Adipocyte (in vitro differentiated cells): ENCODE results near the gene EMP2.
"Not testable (repeated sequence)": the region's sequence is repeated elsewhere in the genome, so short reads cannot be mapped to it uniquely, and the experiment has no call there.

Experiments
- DNase-seq: peaks from one replicate; pipeline ENCODE4 v3.0.0-alpha.2; 2015; ENCODE audit warnings: low read depth
- H3K27me3 ChIP-seq: replicated peaks from 2 replicates; pipeline ENCODE4 v1.7.0; 2013; ENCODE audit warnings: mild to moderate bottlenecking, low read length, moderate library complexity; ENCODE audit not compliant: control insufficient read depth, insufficient read depth
- H3K36me3 ChIP-seq: 2 replicates; pipeline ENCODE4 v1.7.0; 2013; ENCODE audit warnings: low read length, mild to moderate bottlenecking, moderate library complexity; ENCODE audit not compliant: control insufficient read depth, insufficient read depth, severe bottlenecking
- H3K4me1 ChIP-seq: 2 replicates; pipeline ENCODE4 v1.7.0; 2013; ENCODE audit warnings: mild to moderate bottlenecking, low read length, moderate library complexity; ENCODE audit not compliant: control insufficient read depth, insufficient read depth
- H3K4me3 ChIP-seq: 2 replicates; pipeline ENCODE4 v1.7.0; 2013; ENCODE audit warnings: mild to moderate bottlenecking, low read length, moderate library complexity
- H3K9ac ChIP-seq: 2 replicates; pipeline ENCODE4 v1.7.0; 2013; ENCODE audit warnings: mild to moderate bottlenecking, low read length, moderate library complexity
- H3K9me3 ChIP-seq: 2 replicates; pipeline ENCODE4 v1.7.0; 2013; ENCODE audit warnings: mild to moderate bottlenecking, low read length, moderate library complexity; ENCODE audit not compliant: control insufficient read depth

Gene EMP2

DNA sequence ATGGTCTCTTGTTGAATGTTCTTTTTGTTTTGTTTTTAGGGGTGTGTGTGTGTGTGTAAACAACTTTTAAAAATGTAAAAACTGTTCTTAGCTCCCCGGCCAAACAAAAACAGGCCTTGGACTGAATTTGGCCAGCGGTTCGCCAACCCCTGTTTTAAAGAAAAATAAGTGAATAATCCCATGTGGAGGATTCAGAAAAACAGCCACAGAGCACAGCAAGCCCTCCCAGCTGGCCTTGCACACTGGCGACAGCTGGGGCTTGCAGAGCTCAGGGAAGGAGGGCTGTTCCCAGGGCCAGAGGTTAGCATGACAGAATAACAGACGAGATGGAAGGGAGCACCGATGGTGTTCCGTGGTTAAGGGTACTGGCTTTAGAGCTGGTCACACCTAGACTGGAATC lies 39.0 kb downstream of the EMP2 start:
- Histone ChIP-seq H3K9me3 (no peaks in the 10 kb centered on the region), H3K9ac (no peak overlapping the region), H3K36me3 (peaks cover 71% of the 10 kb centered on the region), H3K4me1 (no peaks in the 10 kb centered on the region), H3K4me3 (no peak overlapping the region), H3K27me3 (no peaks in the 10 kb centered on the region)
- no peak for DNase-seq

DNA sequence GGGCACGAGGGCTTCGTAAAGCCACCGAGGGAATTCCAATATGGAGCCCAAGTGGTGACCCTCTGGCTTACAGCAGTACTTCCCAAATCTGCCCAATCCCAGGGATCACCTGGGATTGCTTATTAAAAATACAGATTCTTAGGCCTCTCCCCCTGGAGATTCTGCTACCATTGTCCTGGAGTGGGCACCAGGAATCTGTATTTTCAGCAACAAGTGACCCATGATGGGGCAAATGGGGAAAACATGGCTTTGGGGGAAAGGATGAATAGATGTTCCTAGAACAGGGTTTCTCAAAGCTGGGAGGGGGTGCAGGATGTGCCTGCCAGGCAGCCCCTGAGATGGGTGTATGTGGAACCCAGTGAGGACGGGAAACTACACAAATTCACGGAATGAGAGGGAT lies 40.6 kb downstream of the EMP2 start:
- H3K4me1 ChIP-seq = no peaks in the 10 kb centered on the region
- no peak overlapping the region for H3K4me3 ChIP-seq
- no peak for DNase-seq
- no peaks in the 10 kb centered on the region for H3K27me3 ChIP-seq
- H3K36me3 ChIP-seq = peaks cover 66% of the 10 kb centered on the region
- no peak overlapping the region for H3K9ac ChIP-seq
- H3K9me3 ChIP-seq = no peaks in the 10 kb centered on the region

DNA sequence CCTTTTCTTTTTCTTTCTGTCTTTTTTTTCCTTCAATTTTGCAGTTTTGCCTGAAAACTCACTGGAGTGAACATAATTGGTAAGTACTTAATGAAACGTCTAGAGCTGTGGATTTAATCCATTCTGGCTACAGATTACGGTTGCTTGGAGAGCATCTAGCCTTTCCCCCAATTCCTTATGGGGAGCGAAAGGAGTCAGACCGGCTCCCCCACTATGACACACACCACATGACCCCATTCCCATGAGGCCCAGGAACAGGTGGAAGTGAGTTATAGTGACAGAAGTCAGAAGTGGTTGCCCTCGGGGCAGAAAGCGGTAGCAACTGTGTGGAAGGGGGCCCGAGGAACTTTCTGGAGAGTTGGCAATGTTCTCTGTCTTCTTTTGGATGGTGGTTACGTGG lies 41.2 kb downstream of the EMP2 start:
- Histone ChIP-seq H3K27me3 (no peaks in the 10 kb centered on the region), H3K4me3 (no peak overlapping the region), H3K36me3 (peaks cover 65% of the 10 kb centered on the region), H3K9me3 (no peaks in the 10 kb centered on the region), H3K9ac (no peak overlapping the region), H3K4me1 (no peaks in the 10 kb centered on the region)
- DNase-seq = no peak

DNA sequence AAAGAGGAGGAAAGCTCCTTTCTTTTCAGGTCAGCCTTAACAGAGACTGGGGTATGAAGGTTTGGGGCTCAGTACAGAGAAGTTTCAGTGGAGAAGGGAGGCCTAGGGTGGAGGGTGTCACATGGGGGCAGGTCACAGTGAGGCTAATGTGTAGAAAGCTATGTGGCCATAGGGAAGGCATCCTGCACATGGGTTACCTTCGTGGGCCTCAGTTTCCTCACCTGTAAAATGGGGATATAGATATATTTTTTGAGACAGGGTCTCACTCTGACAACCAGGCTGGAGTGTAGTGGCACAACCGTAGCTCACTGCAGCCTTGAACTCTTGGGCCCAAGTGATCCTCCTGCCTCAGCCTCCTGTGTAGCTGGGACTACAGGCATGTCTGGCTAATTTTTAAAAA lies 41.8 kb downstream of the EMP2 start:
- H3K4me1 ChIP-seq = no peaks in the 10 kb centered on the region
- H3K9ac ChIP-seq = no peak overlapping the region
- H3K4me3 ChIP-seq = no peak overlapping the region
- DNase-seq = no peak
- H3K36me3 ChIP-seq = peaks cover 59% of the 10 kb centered on the region
- no peaks in the 10 kb centered on the region for H3K9me3 ChIP-seq
- H3K27me3 ChIP-seq = no peaks in the 10 kb centered on the region

DNA sequence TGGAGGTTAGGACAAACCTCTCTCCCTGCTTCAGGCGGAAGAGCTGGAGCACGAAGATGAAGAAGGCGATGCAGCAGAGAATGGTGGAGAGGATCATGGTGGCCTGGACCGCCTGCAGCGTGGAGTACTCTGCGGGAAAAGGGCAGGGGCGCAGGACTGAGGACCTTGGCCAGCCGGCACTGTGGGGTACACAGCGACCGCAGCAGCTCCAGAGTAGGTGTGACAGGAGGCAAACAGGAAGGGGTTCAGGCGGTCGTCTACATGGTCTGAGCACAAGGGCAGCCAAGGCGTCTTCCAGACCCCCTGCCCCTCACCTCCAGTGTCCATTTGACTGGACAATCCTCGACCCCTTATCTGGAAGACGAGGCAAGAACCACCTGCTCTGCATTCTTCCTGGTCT lies 42.5 kb downstream of the EMP2 start:
- no peaks in the 10 kb centered on the region for H3K27me3 ChIP-seq
- H3K4me1 ChIP-seq = no peaks in the 10 kb centered on the region
- H3K36me3 ChIP-seq = peaks cover 55% of the 10 kb centered on the region
- DNase-seq = no peak
- no peaks in the 10 kb centered on the region for H3K9me3 ChIP-seq
- H3K4me3 ChIP-seq = no peak overlapping the region
- no peak overlapping the region for H3K9ac ChIP-seq

DNA sequence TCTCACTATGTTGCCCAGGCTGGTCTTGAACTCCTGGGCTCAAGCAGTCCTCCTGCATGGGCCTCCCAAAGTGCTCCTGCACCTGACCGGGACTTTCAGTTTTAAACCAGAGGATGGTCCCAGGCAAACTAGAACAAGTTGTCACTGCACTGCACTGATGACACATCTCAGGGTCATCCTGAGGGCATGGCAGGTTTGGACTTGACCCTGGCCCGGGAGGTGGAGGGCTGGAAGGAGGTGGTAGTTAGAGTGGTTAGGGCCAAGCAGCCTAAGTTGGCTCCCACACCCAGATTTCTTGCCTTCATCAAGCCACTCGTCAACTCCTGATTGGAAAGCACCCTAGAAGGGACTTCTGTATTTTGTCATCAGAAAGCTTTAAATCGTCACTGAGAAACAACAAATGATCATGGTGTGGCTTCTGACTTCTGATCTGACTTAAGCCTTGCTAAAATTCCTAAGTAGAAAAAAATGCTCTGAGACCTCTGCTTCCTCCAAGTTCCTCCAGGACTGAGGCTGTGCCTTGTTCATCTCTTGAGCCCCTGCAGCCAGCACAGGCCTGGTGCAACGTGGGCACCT lies 43.5 kb downstream of the EMP2 start:
- H3K4me3 ChIP-seq = no peak overlapping the region
- H3K27me3 ChIP-seq = no peaks in the 10 kb centered on the region
- H3K4me1 ChIP-seq = no peaks in the 10 kb centered on the region
- no peak for DNase-seq
- H3K9me3 ChIP-seq = no peaks in the 10 kb centered on the region
- H3K36me3 ChIP-seq = peaks cover 64% of the 10 kb centered on the region
- no peak overlapping the region for H3K9ac ChIP-seq

DNA sequence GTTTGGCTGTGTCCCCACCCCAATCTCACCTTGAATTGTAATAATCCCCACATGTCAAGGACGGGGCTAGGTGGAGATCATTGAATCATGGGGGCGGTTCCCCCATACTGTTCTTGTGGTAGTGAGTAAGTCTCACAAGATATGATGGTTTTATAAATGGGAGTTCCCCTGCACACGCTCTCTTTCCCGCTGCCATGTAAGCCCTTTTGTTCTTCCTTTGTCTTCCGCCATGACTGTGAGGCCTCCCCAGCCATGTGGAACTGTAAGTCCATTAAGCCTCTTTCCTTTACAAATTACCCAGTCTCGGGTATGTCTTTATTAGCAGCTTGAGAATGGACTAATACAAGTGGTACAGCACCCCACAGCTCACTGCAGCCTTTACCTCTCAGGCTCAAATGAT lies 44.1 kb downstream of the EMP2 start:
- not testable (repeated sequence) for H3K4me3 ChIP-seq, H3K9ac ChIP-seq, H3K9me3 ChIP-seq, H3K27me3 ChIP-seq, DNase-seq, H3K4me1 ChIP-seq
- peaks cover 60% of the 10 kb centered on the region for H3K36me3 ChIP-seq

DNA sequence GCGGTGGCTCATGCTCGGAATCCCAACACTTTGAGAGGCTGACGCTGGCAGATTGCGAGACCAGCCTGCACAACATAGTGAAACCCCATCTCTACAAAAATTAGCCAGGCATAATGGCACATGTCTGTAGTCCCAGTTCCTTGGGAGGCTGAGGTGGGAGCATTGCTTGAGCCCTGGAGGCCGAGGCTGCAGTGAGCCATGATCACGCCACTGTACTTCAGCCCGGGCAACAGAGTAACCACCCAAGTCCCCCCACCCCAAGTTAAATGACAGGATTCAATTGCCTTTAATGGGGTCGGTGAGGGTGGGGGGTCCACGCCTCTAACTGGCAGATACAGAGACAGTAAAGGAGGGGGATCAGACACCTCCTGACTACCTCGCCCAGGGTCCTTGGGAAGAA lies 44.9 kb downstream of the EMP2 start:
- H3K36me3 ChIP-seq = peaks cover 55% of the 10 kb centered on the region
- H3K9ac ChIP-seq = no peak overlapping the region
- H3K4me3 ChIP-seq = no peak overlapping the region
- no peaks in the 10 kb centered on the region for H3K27me3 ChIP-seq
- no peak for DNase-seq
- H3K4me1 ChIP-seq = no peaks in the 10 kb centered on the region
- no peaks in the 10 kb centered on the region for H3K9me3 ChIP-seq

DNA sequence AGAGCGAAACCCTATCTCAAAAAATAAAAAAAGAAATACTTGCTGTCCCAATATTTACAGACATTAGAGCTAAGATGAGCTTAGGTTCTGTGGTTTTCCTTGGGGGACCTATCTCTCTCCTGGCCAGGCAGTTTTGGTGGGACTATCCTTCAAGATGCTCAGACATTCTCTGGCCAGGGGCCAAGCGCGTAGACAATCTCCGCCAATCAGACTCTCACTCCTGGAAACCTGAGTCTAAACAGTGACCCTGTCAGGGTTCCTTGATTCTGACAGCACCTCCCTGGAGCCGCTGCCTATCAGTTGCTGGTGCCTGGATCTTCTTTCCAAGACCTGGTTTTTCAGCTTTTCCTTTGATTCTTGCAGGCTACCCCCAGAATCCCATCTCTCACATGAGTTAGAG lies 45.6 kb downstream of the EMP2 start:
- Histone ChIP-seq H3K9me3 (no peaks in the 10 kb centered on the region), H3K36me3 (peaks cover 53% of the 10 kb centered on the region), H3K4me1 (no peaks in the 10 kb centered on the region), H3K4me3 (no peak overlapping the region), H3K9ac (no peak overlapping the region), H3K27me3 (no peaks in the 10 kb centered on the region)
- DNase-seq = no peak

DNA sequence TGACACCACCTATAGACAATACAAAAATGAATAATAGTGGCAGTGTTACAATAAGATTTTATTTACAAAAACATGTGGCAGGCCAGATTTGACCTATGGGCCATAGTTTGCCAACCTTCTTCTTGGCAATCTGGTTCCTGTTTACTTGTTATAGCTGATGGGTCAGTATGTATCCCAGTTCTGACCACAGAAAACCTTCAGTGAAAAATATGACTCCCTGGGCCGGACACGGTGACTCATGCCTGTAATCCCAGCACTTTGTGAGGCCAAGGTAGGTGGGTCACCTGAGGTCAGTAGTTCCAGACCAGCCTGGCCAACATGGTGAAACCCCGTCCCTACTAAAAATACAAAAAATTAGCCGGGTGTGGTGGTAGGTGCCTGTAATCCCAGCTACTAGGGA lies 46.8 kb downstream of the EMP2 start:
- not testable (repeated sequence) for H3K9me3 ChIP-seq, H3K4me1 ChIP-seq, H3K9ac ChIP-seq, H3K27me3 ChIP-seq, DNase-seq, H3K4me3 ChIP-seq
- peaks cover 44% of the 10 kb centered on the region for H3K36me3 ChIP-seq

DNA sequence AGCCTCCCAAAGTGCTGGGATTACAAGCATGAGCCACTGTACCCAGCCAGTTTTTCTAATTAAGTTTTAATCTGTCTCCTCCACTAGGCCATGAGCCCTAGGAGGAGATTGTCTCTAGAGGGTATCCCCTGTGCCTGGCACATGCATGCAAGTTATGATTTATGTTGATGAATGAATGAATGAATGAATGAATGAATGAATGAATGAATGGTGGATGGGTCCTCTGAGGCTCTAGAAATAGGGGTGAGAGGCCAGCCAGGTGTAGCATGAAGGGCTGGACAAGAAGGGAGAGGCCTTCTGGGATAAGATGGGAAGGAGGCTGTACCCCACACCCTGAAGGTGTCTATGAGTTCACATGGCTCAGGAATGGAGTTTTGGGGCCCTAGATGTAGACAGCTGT lies 48.8 kb downstream of the EMP2 start:
- no peak overlapping the region for H3K9ac ChIP-seq
- no peak overlapping the region for H3K4me3 ChIP-seq
- peaks cover 25% of the 10 kb centered on the region for H3K36me3 ChIP-seq
- no peaks in the 10 kb centered on the region for H3K9me3 ChIP-seq
- no peaks in the 10 kb centered on the region for H3K4me1 ChIP-seq
- H3K27me3 ChIP-seq = no peaks in the 10 kb centered on the region
- no peak for DNase-seq

DNA sequence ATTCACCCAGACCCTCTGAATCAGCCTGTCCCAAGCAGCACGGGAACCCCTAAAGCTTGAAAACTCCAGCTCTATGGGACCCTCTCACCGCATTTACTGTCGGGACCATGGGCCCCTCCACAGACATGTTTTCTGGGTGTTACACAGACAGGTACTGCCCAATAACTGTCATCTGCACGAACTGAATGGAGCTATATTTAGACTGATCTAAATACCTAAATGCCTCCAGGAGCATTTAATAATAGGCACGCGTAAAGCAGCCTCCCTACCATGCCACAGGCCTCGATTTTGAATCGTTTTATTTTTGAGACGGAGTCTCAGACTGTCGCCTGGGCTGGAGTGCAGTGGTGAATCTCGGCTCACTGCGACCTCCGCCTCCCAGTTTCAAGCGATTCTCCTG lies 49.7 kb downstream of the EMP2 start:
- H3K4me3 ChIP-seq = no peak overlapping the region
- peaks cover 16% of the 10 kb centered on the region for H3K36me3 ChIP-seq
- no peak overlapping the region for H3K9ac ChIP-seq
- H3K4me1 ChIP-seq = no peaks in the 10 kb centered on the region
- H3K9me3 ChIP-seq = no peaks in the 10 kb centered on the region
- no peak for DNase-seq
- no peaks in the 10 kb centered on the region for H3K27me3 ChIP-seq
